ENCODE measurements around the gene MFNG.

The MFNG gene

GRCh38 chr22:37474447-37475090, 11.6 kb downstream of the MFNG start:
- Histone ChIP-seq H3K27me3 (replicated peaks; ENCODE audit: control insufficient read depth, insufficient read depth, low read length) (no peaks in the 10 kb centered on the region), H3K36me3 (ENCODE audit: control insufficient read depth, insufficient read depth, low read length) (peaks cover 41% of the 10 kb centered on the region), H3K4me3 (replicated peaks; ENCODE audit: low read depth, low read length) (no peak overlapping the region)
- DNase-seq (ENCODE audit: extremely low read depth, insufficient read length), result no peak
- no peak for TF ChIP-seq CTCF (IDR thresholded peaks at IDR 0.05; ENCODE audit: insufficient read depth, low read length, poor library complexity, severe bottlenecking)

GRCh38 chr22:37473437-37473946, 12.7 kb downstream of the MFNG start:
- no peak for TF ChIP-seq CTCF (IDR thresholded peaks at IDR 0.05; ENCODE audit: insufficient read depth, low read length, poor library complexity, severe bottlenecking)
- no peak for DNase-seq (ENCODE audit: extremely low read depth, insufficient read length)

GRCh38 chr22:37472418-37473006, 13.7 kb downstream of the MFNG start:
- Histone ChIP-seq H3K36me3 (ENCODE audit: control insufficient read depth, insufficient read depth, low read length) (peaks cover 35% of the 10 kb centered on the region), H3K27me3 (replicated peaks; ENCODE audit: control insufficient read depth, insufficient read depth, low read length) (no peaks in the 10 kb centered on the region), H3K4me3 (replicated peaks; ENCODE audit: low read depth, low read length) (no peak overlapping the region)
- DNase-seq (ENCODE audit: extremely low read depth, insufficient read length), result no peak
- peak; percentile 71 for TF ChIP-seq CTCF (IDR thresholded peaks at IDR 0.05; ENCODE audit: insufficient read depth, low read length, poor library complexity, severe bottlenecking)

More at GRCh38 chr22:37473437-37473946, 12.7 kb downstream of the MFNG start:
- Histone ChIP-seq H3K27me3 (replicated peaks; ENCODE audit: control insufficient read depth, insufficient read depth, low read length) (no peaks in the 10 kb centered on the region), H3K4me3 (replicated peaks; ENCODE audit: low read depth, low read length) (no peak overlapping the region), H3K36me3 (ENCODE audit: control insufficient read depth, insufficient read depth, low read length) (peaks cover 37% of the 10 kb centered on the region)

GRCh38 chr22:37471727-37472417, 14.3 kb downstream of the MFNG start:
- H3K36me3 ChIP-seq (ENCODE audit: control insufficient read depth, insufficient read depth, low read length), result peaks cover 34% of the 10 kb centered on the region
- H3K4me3 ChIP-seq (replicated peaks; ENCODE audit: low read depth, low read length), result no peak overlapping the region
- no peaks in the 10 kb centered on the region for H3K27me3 ChIP-seq (replicated peaks; ENCODE audit: control insufficient read depth, insufficient read depth, low read length)
- no peak for TF ChIP-seq CTCF (IDR thresholded peaks at IDR 0.05; ENCODE audit: insufficient read depth, low read length, poor library complexity, severe bottlenecking)
- no peak for DNase-seq (ENCODE audit: extremely low read depth, insufficient read length)

GRCh38 chr22:37470087-37470445, 16.1 kb downstream of the MFNG start:
- TF ChIP-seq CTCF (IDR thresholded peaks at IDR 0.05; ENCODE audit: insufficient read depth, low read length, poor library complexity, severe bottlenecking), result no peak
- no peaks in the 10 kb centered on the region for H3K27me3 ChIP-seq (replicated peaks; ENCODE audit: control insufficient read depth, insufficient read depth, low read length)
- H3K36me3 ChIP-seq (ENCODE audit: control insufficient read depth, insufficient read depth, low read length), result peaks cover 31% of the 10 kb centered on the region
- DNase-seq (ENCODE audit: extremely low read depth, insufficient read length), result no peak
- H3K4me3 ChIP-seq (replicated peaks; ENCODE audit: low read depth, low read length), result no peak overlapping the region

Data from GM06990 (cell line).